22Rv1 (cell line): ENCODE results near the gene DYNC1I1.

Source experiments
- H3K27ac ChIP-seq: fragments of 450-650 bp; 2 replicates; pipeline ENCODE4 v1.5.1; 2017
- CTCF ChIP-seq: fragments of 450-650 bp; IDR thresholded peaks from 2 replicates; pipeline ENCODE4 v1.5.1; 2017; ENCODE audit warnings: mild to moderate bottlenecking
- ZFX ChIP-seq: fragments of 450-650 bp; IDR thresholded peaks from 2 replicates; pipeline ENCODE4 v1.6.1; 2017; ENCODE audit warnings: antibody characterized with exemption, borderline replicate concordance

DYNC1I1 gene

GRCh38 chr7:95749044-95749443 is 23.3 kb upstream of the DYNC1I1 start:
- no peak for TF ChIP-seq CTCF
- TF ChIP-seq ZFX: no peak

DNA sequence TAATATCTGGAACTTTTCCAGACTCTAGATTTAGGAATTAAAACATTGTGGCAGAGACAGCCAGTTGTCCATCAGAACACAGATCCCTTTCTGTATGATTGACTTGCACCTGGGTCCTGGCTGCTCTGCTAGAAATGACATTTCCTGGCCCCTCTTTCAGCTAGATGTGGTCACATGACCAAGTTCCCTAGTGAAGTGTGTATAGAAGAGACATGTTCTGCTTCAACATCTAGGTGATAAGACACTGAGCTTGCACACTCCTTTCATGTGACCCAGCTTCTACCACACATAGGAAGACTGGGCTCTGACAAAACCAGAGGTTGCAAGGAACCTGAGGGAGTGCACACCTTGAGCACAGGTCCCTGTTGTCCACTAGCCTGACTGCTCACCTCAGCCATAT is 22.8 kb upstream of the DYNC1I1 start:
- no peak overlapping the region for H3K27ac ChIP-seq
- TF ChIP-seq ZFX (no peak), CTCF (no peak)

More at GRCh38 chr7:95749044-95749443, 23.3 kb upstream of the DYNC1I1 start:
- no peak overlapping the region for H3K27ac ChIP-seq

DNA sequence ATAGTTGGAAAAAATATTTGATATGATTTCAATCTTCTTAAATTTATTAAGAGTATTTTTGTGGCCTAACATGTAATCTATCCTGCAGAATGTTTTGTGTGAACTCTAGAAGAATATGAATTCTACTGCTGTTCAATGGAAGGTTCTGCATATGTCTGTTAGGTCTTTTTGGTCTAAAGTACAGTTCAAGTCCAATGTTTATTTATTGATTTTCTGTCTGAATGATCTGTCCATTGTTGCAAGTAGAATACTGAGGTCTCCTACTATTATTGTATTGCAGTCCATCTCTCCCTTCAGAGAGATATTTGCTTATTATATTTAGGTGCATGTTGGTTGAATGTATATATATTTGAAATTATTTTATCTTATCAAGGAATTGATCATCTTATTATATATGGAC is 18.9 kb upstream of the DYNC1I1 start:
- no peak overlapping the region for H3K27ac ChIP-seq
- TF ChIP-seq ZFX (no peak), CTCF (no peak)

- TF ChIP-seq ZFX (no peak), CTCF (no peak)
- H3K27ac ChIP-seq: no peak overlapping the region
These were observed 16.9 kb upstream of the DYNC1I1 start for GRCh38 chr7:95755277-95755934.

- H3K27ac ChIP-seq: no peak overlapping the region
- TF ChIP-seq CTCF (no peak), ZFX (no peak)
These were observed 14.2 kb upstream of the DYNC1I1 start for GRCh38 chr7:95758187-95758586.

- no peak for TF ChIP-seq CTCF
- TF ChIP-seq ZFX: no peak
- no peak overlapping the region for H3K27ac ChIP-seq
These were observed 6.3 kb upstream of the DYNC1I1 start for GRCh38 chr7:95766086-95766485.

- TF ChIP-seq ZFX: no peak
- no peak for TF ChIP-seq CTCF
- no peak overlapping the region for H3K27ac ChIP-seq
These were observed 5.7 kb upstream of the DYNC1I1 start for GRCh38 chr7:95766657-95767056.
